CD4-positive, alpha-beta memory T cell (primary cell): ENCODE measurements around the gene FHOD3. TPM values are rescaled to one million over a fixed set of nuclear protein-coding genes. Genes with fewer than 3 reads are reported as not detected.

Source experiments
- polyA plus RNA-seq, 2 donors: library from polyadenylated mRNA; unstranded; fragments of 300-500 nt; fragmentation: Illumina TruSeq; gene quantifications; one replicate each; pipeline ENCODE4 v1.2.3, GENCODE V29; 2021
- total RNA-seq, 2 experiments: library from RNA; stranded (reverse); gene quantifications; one replicate each; pipeline ENCODE4 v1.2.3, GENCODE V29; 2021

FHOD3 gene
- total and polyA plus RNA-seq, 4 experiments from 2014 or later, result not detected

Other genes starting within 250 kb of the FHOD3 start
- 10 to 100 TPM; 40.1 to 42.3 TPM for gene RPRD1A, start 230.2 kb upstream of the FHOD3 start, total RNA-seq
- gene RPRD1A, start 230.2 kb upstream of the FHOD3 start, polyA plus RNA-seq, result 10 to 100 TPM in 1 of 2 donors, 1 to 10 TPM in 1; 6.1 to 12.8 TPM
- 10 to 100 TPM; 18.9 to 19.7 TPM for gene SLC39A6, start 168.4 kb upstream of the FHOD3 start, total RNA-seq
- gene SLC39A6, start 168.4 kb upstream of the FHOD3 start, polyA plus RNA-seq, result 10 to 100 TPM; 35.4 to 41.8 TPM
- gene ELP2, start 167.8 kb upstream of the FHOD3 start, total RNA-seq, result 100 to 1,000 TPM; 139 to 143 TPM
- gene ELP2, start 167.8 kb upstream of the FHOD3 start, polyA plus RNA-seq, result 10 to 100 TPM; 76.3 to 81.3 TPM
- under 1 TPM in 1 of 2 experiments, not detected in 1; 0.12 TPM for gene MOCOS, start 110.2 kb upstream of the FHOD3 start, total RNA-seq
- gene MOCOS, start 110.2 kb upstream of the FHOD3 start, polyA plus RNA-seq, result under 1 TPM in 1 of 2 donors, not detected in 1; 0.06 TPM